Measurements from ENCODE around the gene ZNF365. TPM values are rescaled to one million over a fixed set of nuclear protein-coding genes. Genes with fewer than 3 reads are reported as not detected.

ZNF365 gene, protein sequence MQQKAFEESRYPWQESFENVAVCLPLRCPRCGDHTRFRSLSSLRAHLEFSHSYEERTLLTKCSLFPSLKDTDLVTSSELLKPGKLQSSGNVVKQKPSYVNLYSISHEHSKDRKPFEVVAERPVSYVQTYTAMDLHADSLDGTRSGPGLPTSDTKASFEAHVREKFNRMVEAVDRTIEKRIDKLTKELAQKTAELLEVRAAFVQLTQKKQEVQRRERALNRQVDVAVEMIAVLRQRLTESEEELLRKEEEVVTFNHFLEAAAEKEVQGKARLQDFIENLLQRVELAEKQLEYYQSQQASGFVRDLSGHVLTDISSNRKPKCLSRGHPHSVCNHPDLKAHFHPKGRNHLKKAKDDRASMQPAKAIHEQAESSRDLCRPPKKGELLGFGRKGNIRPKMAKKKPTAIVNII
- total RNA-seq = not detected in 2 replicates
- long read RNA-seq = 0 reads

DNA sequence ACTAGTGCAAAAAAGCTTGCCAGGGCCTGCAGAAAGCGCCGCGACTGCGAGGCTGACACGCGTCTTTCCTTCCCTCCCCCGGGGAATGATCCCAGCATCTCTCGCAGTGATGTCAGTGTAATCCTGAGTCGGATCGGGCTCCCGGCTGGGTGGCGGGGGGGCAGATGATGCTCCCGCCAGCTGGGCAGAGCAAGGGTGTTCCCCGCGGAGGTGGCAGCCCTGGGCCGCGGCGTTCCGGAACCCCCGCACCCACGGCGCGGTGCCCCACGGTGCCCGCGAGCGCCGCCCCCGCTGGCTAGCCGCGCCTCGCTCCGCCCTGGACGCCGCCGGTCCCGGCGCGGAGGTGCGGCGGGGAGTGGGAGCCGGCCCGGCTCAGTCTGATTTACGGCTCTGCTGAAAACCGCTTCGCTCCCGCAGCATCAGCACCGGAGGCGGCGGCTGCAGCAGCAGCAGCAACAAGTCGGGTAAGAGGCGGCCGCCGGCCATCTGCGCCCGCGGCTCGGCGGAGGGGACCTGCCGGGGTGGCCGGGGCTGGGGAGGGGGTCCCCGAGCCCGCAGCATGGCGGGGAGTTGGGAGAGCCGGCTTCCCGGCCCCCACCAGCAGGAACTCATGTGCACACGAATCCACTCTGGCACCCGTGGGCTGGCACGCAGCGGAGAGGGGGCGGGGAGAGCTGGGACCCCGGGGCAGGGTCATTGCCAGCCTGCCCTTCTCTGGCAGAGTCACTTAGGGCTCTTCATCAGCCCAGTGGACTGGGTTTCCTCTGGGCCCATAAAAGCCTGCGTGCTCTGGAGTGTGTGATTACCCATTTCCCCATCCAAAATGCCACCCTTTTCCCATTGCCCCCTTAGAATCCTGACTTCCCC lies at the start of gene ZNF365:
TSS of gene ZNF365 (plus strand) at position 375 of the 867 bp plus-strand sequence. CDS start 1,825 bp downstream, outside the sequence.
- Mint-ChIP-seq H3K36me3 (ENCODE audit: insufficient read depth) (no peaks in the 10 kb centered on the region), H3K4me1 (ENCODE audit: low read depth) (peaks cover 4% of the 10 kb centered on the region), H3K4me3 (ENCODE audit: low read depth) (peak within 1 kb of the TSS; percentile 70), H3K27me3 (peaks cover 48% of the 10 kb centered on the region), H3K27ac (no peak within 1 kb of the TSS), H3K9me3 (ENCODE audit: low read depth) (no peaks in the 10 kb centered on the region)
- TF ChIP-seq, protein P1, sequence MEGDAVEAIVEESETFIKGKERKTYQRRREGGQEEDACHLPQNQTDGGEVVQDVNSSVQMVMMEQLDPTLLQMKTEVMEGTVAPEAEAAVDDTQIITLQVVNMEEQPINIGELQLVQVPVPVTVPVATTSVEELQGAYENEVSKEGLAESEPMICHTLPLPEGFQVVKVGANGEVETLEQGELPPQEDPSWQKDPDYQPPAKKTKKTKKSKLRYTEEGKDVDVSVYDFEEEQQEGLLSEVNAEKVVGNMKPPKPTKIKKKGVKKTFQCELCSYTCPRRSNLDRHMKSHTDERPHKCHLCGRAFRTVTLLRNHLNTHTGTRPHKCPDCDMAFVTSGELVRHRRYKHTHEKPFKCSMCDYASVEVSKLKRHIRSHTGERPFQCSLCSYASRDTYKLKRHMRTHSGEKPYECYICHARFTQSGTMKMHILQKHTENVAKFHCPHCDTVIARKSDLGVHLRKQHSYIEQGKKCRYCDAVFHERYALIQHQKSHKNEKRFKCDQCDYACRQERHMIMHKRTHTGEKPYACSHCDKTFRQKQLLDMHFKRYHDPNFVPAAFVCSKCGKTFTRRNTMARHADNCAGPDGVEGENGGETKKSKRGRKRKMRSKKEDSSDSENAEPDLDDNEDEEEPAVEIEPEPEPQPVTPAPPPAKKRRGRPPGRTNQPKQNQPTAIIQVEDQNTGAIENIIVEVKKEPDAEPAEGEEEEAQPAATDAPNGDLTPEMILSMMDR (IDR thresholded peaks at IDR 0.05; ENCODE audit: unreplicated experiment) = no peak
- peak; percentile 23 for DNase-seq (ENCODE audit: low spot score, unreplicated experiment)

DNA sequence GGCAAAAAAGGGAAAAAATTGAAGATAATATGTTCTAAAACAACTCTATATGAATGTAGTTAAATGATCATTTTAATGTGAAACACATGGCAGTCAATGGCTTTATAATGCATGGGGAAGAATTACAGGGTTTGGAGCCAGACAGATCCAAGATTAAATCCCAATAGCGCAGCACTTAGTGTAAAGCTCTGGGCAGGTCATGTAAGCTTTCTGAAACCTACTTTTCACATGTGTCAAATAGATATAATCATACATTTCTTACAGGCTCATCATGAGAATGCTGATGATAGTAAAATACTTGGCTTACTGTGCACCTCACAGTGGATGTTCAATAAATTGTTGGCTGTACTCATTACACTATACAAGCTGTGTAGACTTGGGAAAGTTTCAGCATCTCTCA lies 48.0 kb upstream of the ZNF365 start:
- DNase-seq (ENCODE audit: low spot score, unreplicated experiment) = no peak
- H3K27ac Mint-ChIP-seq = no peak overlapping the region
- H3K4me3 Mint-ChIP-seq (ENCODE audit: low read depth) = no peak overlapping the region
- no peaks in the 10 kb centered on the region for H3K36me3 Mint-ChIP-seq (ENCODE audit: insufficient read depth)
- H3K27me3 Mint-ChIP-seq = no peaks in the 10 kb centered on the region
- H3K4me1 Mint-ChIP-seq (ENCODE audit: low read depth) = no peaks in the 10 kb centered on the region
- H3K9me3 Mint-ChIP-seq (ENCODE audit: low read depth) = peaks cover 7% of the 10 kb centered on the region
- TF ChIP-seq, protein P1 (IDR thresholded peaks at IDR 0.05; ENCODE audit: unreplicated experiment) = no peak

DNA sequence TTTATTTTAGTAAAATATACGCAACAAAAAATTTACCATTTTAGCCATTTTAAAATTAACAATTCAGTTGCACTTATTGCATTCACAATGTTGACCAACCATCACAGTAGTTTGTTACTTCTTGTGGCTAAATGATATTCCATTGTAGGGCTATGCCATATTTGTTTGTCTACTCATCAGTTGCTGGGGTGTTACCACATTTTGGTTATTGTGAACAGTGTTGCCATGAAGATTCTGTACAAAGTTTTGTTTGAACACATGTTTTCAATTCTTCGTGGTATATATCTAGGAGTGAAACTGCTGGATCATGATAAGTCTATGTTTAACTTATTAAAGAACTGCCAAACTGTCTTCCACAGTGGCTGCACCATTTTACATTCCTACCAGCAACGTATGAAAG lies 46.3 kb upstream of the ZNF365 start:
- H3K27ac Mint-ChIP-seq = no peak overlapping the region
- H3K36me3 Mint-ChIP-seq (ENCODE audit: insufficient read depth) = no peaks in the 10 kb centered on the region
- H3K9me3 Mint-ChIP-seq (ENCODE audit: low read depth) = peaks cover 12% of the 10 kb centered on the region
- H3K4me1 Mint-ChIP-seq (ENCODE audit: low read depth) = no peaks in the 10 kb centered on the region
- no peak for DNase-seq (ENCODE audit: low spot score, unreplicated experiment)
- TF ChIP-seq, protein P1 (IDR thresholded peaks at IDR 0.05; ENCODE audit: unreplicated experiment) = no peak
- H3K27me3 Mint-ChIP-seq = no peaks in the 10 kb centered on the region
- H3K4me3 Mint-ChIP-seq (ENCODE audit: low read depth) = no peak overlapping the region

DNA sequence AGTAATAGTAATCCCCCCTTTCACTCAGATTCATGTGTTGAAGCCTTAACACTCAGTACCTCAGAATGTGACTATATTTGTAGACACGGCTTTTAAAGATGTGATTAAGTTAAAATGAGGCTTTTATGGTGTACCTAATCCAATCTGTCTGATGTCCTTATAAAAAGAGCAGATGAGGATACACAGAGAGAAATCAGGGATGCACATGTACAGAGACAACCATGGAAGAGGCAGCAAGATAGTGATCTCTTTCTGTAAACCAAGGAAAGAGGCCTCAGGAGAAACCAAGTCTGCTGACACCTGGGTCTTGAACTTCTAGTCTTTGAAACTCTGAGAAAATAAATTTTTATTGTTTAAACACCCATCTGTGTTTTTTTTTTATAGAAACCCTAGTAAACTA lies 44.0 kb upstream of the ZNF365 start:
- no peaks in the 10 kb centered on the region for H3K4me1 Mint-ChIP-seq (ENCODE audit: low read depth)
- DNase-seq (ENCODE audit: low spot score, unreplicated experiment) = no peak
- H3K4me3 Mint-ChIP-seq (ENCODE audit: low read depth) = no peak overlapping the region
- no peak overlapping the region for H3K27ac Mint-ChIP-seq
- TF ChIP-seq, protein P1 (IDR thresholded peaks at IDR 0.05; ENCODE audit: unreplicated experiment) = no peak
- H3K9me3 Mint-ChIP-seq (ENCODE audit: low read depth) = peaks cover 15% of the 10 kb centered on the region
- H3K36me3 Mint-ChIP-seq (ENCODE audit: insufficient read depth) = no peaks in the 10 kb centered on the region
- H3K27me3 Mint-ChIP-seq = no peaks in the 10 kb centered on the region

DNA sequence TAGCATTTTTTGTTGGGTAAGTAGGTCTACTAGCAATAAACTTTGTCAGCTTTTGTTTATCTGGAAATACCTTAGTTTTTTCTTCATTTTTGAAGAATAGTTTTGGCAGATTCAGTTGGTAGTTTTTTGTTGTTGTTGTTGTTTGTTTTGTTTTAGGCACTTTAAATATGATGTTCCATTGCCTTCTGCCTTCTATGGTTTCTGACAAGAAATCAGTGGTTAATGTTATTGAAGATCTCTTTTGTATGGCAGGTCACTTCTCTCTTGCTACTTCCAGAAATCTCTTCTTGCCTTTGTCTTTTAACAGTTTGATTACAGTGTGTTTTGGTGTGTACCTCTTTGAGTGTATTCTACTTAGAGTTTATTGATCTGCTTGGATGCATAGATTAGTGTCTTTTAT lies 41.8 kb upstream of the ZNF365 start:
- Mint-ChIP-seq H3K36me3 (ENCODE audit: insufficient read depth) (no peaks in the 10 kb centered on the region), H3K4me1 (ENCODE audit: low read depth) (no peaks in the 10 kb centered on the region), H3K27ac (no peak overlapping the region), H3K27me3 (no peaks in the 10 kb centered on the region), H3K4me3 (ENCODE audit: low read depth) (no peak overlapping the region), H3K9me3 (ENCODE audit: low read depth) (peaks cover 20% of the 10 kb centered on the region)
- no peak for DNase-seq (ENCODE audit: low spot score, unreplicated experiment)
- TF ChIP-seq, protein P1 (IDR thresholded peaks at IDR 0.05; ENCODE audit: unreplicated experiment) = no peak

Measured in progenitor cell of endocrine pancreas (in vitro differentiated cells).